ENCODE measurements around the gene ALX4. TPM values are rescaled to one million over a fixed set of nuclear protein-coding genes. Genes with fewer than 3 reads are reported as not detected.
A peak's percentile ranks its signal among the peaks of the same experiment; 100 is the strongest.

ALX4 gene
- polyA plus RNA-seq, 3 donors: not detected

- Histone ChIP-seq H3K79me2 (ENCODE audit: insufficient read depth, low read length) (no peaks in the 10 kb centered on the region), H4K20me1 (ENCODE audit: insufficient read depth, low read length) (no peaks in the 10 kb centered on the region), H3K36me3 (replicated peaks in 1 of 2; ENCODE audit: control insufficient read depth in 1 of 2, insufficient read depth in 2 of 2, low read length in 2 of 2) (no peaks in the 10 kb centered on the region), H3K4me1 (ENCODE audit: control insufficient read depth in 1 of 2, insufficient read depth in 2 of 2, low read length in 2 of 2) (no peaks in the 10 kb centered on the region), H3K27me3 (ENCODE audit: control insufficient read depth in 2 of 2, insufficient read depth in 2 of 2, low read length in 2 of 2) (peaks cover 29 to 51% of the 10 kb centered on the region in 2 donors), H3K4me3 (replicated peaks in 1 of 3; ENCODE audit: low read depth in 2 of 3, low read length in 3 of 3) (no peak overlapping the region), H3K9ac (ENCODE audit: insufficient read depth, low read length, poor library complexity, severe bottlenecking) (no peak overlapping the region), H3K9me3 (replicated peaks in 1 of 2; ENCODE audit: control insufficient read depth in 1 of 2, insufficient read depth in 1 of 2, low read length in 2 of 2) (no peaks in the 10 kb centered on the region), H2AFZ (ENCODE audit: insufficient read depth, low read depth, low read length, poor library complexity, severe bottlenecking) (no peak overlapping the region), H3K27ac (ENCODE audit: low read depth in 1 of 2, low read length in 2 of 2) (no peak overlapping the region), H3K4me2 (replicated peaks; ENCODE audit: extremely low read depth, low read length, poor library complexity, severe bottlenecking) (no peak overlapping the region)
- H3K36me3 Mint-ChIP-seq: no peaks in the 10 kb centered on the region
- peak overlapping the region in 1 of 2 donors; percentile 71 for H3K4me3 Mint-ChIP-seq
- peaks cover 0 to 2% (median 0%) of the 10 kb centered on the region in 7 donors for H3K9me3 Mint-ChIP-seq
- WGBS (ENCODE audit: insufficient coverage): 49% methylated on average over 10 of the region's 11 CpGs
- H3K4me1 Mint-ChIP-seq: no peaks in the 10 kb centered on the region
- H3K27ac Mint-ChIP-seq: no peak overlapping the region
- peaks cover 48 to 61% (median 51%) of the 10 kb centered on the region in 3 donors for H3K27me3 Mint-ChIP-seq (ENCODE audit: low read depth in 3 of 3)
- no peak for TF ChIP-seq CTCF (IDR thresholded peaks at IDR 0.05)
- intact Hi-C loops (cut with micrococcal nuclease): no loop called here
- no peak for DNase-seq
These were observed 28.1 kb upstream of the ALX4 start for GRCh38 chr11:44338026-44338425.

GRCh38 chr11:44335919-44336318, 26.0 kb upstream of the ALX4 start:
- Histone ChIP-seq H3K27me3 (ENCODE audit: control insufficient read depth in 2 of 2, insufficient read depth in 2 of 2, low read length in 2 of 2) (peaks cover 29 to 54% of the 10 kb centered on the region in 2 donors), H3K27ac (ENCODE audit: low read depth in 1 of 2, low read length in 2 of 2) (no peak overlapping the region), H3K36me3 (replicated peaks in 1 of 2; ENCODE audit: control insufficient read depth in 1 of 2, insufficient read depth in 2 of 2, low read length in 2 of 2) (no peaks in the 10 kb centered on the region), H4K20me1 (ENCODE audit: insufficient read depth, low read length) (no peaks in the 10 kb centered on the region), H3K9ac (ENCODE audit: insufficient read depth, low read length, poor library complexity, severe bottlenecking) (no peak overlapping the region), H2AFZ (ENCODE audit: insufficient read depth, low read depth, low read length, poor library complexity, severe bottlenecking) (no peak overlapping the region), H3K4me3 (replicated peaks in 1 of 3; ENCODE audit: low read depth in 2 of 3, low read length in 3 of 3) (no peak overlapping the region), H3K9me3 (replicated peaks in 1 of 2; ENCODE audit: control insufficient read depth in 1 of 2, insufficient read depth in 1 of 2, low read length in 2 of 2) (no peaks in the 10 kb centered on the region), H3K79me2 (ENCODE audit: insufficient read depth, low read length) (no peaks in the 10 kb centered on the region), H3K4me1 (ENCODE audit: control insufficient read depth in 1 of 2, insufficient read depth in 2 of 2, low read length in 2 of 2) (no peaks in the 10 kb centered on the region), H3K4me2 (replicated peaks; ENCODE audit: extremely low read depth, low read length, poor library complexity, severe bottlenecking) (no peak overlapping the region)
- H3K27ac Mint-ChIP-seq: no peak overlapping the region
- intact Hi-C loops (cut with micrococcal nuclease): no loop called here
- H3K4me3 Mint-ChIP-seq: peak overlapping the region in 1 of 2 donors; percentile 50
- 20% methylated on average over 1 of the region's 6 CpGs for WGBS (ENCODE audit: insufficient coverage)
- no peaks in the 10 kb centered on the region for H3K4me1 Mint-ChIP-seq
- no peak for TF ChIP-seq CTCF (IDR thresholded peaks at IDR 0.05)
- no peak for DNase-seq
- H3K36me3 Mint-ChIP-seq: no peaks in the 10 kb centered on the region
- peaks cover 49 to 69% (median 59%) of the 10 kb centered on the region in 3 donors for H3K27me3 Mint-ChIP-seq (ENCODE audit: low read depth in 3 of 3)
- peaks cover 0 to 2% (median 0%) of the 10 kb centered on the region in 7 donors for H3K9me3 Mint-ChIP-seq

All from CD14-positive monocyte (primary cell).